Measurements from ENCODE around the gene PIK3R5.

DNA sequence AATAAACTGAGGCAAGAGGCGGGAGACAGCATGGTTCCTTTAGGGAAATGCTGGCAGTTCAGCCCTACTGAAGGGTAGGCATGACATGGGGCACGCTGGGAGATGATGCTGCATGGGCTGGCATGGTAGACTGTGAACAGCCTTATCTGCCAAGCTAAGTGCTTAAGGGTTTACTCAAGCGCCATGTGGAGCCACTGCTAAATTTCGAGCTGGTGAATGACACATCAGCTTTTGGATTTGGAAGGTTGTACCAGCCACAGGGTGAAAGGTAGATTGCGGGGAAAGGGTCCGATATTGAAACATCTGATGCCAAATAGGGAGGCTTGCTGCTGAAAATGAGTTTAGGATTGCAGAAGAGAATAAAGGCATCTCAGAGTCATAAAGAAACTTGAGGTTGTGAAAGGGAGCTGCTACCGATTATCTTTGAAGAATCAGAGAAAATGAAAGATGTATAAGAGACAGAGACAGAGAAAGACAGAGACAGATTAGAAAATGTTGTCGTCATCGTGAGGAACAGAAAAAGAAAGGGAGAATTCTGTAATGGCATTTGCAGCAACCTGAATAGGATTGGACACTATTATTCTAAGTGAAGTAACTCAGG lies 16.3 kb downstream of the PIK3R5 start:
- TF ChIP-seq, protein P1, sequence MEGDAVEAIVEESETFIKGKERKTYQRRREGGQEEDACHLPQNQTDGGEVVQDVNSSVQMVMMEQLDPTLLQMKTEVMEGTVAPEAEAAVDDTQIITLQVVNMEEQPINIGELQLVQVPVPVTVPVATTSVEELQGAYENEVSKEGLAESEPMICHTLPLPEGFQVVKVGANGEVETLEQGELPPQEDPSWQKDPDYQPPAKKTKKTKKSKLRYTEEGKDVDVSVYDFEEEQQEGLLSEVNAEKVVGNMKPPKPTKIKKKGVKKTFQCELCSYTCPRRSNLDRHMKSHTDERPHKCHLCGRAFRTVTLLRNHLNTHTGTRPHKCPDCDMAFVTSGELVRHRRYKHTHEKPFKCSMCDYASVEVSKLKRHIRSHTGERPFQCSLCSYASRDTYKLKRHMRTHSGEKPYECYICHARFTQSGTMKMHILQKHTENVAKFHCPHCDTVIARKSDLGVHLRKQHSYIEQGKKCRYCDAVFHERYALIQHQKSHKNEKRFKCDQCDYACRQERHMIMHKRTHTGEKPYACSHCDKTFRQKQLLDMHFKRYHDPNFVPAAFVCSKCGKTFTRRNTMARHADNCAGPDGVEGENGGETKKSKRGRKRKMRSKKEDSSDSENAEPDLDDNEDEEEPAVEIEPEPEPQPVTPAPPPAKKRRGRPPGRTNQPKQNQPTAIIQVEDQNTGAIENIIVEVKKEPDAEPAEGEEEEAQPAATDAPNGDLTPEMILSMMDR (IDR thresholded peaks at IDR 0.05) = no peak
- no peak for TF ChIP-seq POLR2A (IDR thresholded peaks at IDR 0.05)
